DND-41 (cell line): ENCODE data around the gene OR1D5.

ENCODE experiments used
- ATAC-seq: fragments of 200-7000 bp; cut with Tn5 transposase; 3 replicates; pipeline ENCODE4 v1.9.1; 2021; ENCODE audit warnings: low read depth; ENCODE audit not compliant: insufficient read depth
- DNase-seq: peaks from one replicate; pipeline ENCODE4 v3.0.0-alpha.2; 2020
- H2AFZ ChIP-seq: 2 replicates; pipeline ENCODE4 v1.6.0; 2012; ENCODE audit warnings: low read depth, low read length
- H3K27ac ChIP-seq: 2 replicates; pipeline ENCODE4 v1.5.1; 2012; ENCODE audit warnings: low read length, inconsistent platforms
- H3K27me3 ChIP-seq: fragments of 200-600 bp; sonication (generic); 2 replicates; pipeline ENCODE4 v1.6.0; 2012; ENCODE audit warnings: low read length, mild to moderate bottlenecking, inconsistent platforms; ENCODE audit not compliant: insufficient read depth, poor library complexity
- H3K36me3 ChIP-seq: 2 replicates; pipeline ENCODE4 v1.5.1; 2012; ENCODE audit warnings: low read length, inconsistent platforms; ENCODE audit not compliant: insufficient read depth
- H3K4me1 ChIP-seq: 2 replicates; pipeline ENCODE4 v1.5.1; 2012; ENCODE audit warnings: mild to moderate bottlenecking, low read length; ENCODE audit not compliant: insufficient read depth
- H3K4me2 ChIP-seq: 2 replicates; pipeline ENCODE4 v1.6.0; 2012; ENCODE audit warnings: mild to moderate bottlenecking, moderate library complexity, low read length, inconsistent platforms; ENCODE audit not compliant: insufficient read depth
- H3K4me3 ChIP-seq, 2 experiments: fragments of 200-600 bp in 1 of 2; shearing (Covaris generic) in 1 of 2; 2 replicates each; pipeline ENCODE4 v1.5.1; 2012 to 2016; ENCODE audit warnings: inconsistent platforms in 2 of 2, low read length in 2 of 2, mild to moderate bottlenecking in 2 of 2, low read depth in 1 of 2, moderate library complexity in 1 of 2
- H3K79me2 ChIP-seq: 2 replicates; pipeline ENCODE4 v1.6.0; 2012; ENCODE audit warnings: low read length, inconsistent platforms; ENCODE audit not compliant: insufficient read depth
- H3K9ac ChIP-seq: 2 replicates; pipeline ENCODE4 v1.6.0; 2012; ENCODE audit warnings: low read depth, mild to moderate bottlenecking, inconsistent platforms, low read length, moderate library complexity
- H3K9me3 ChIP-seq: 2 replicates; pipeline ENCODE4 v1.5.1; 2012; ENCODE audit warnings: low read length, moderate library complexity, mild to moderate bottlenecking, inconsistent platforms; ENCODE audit not compliant: insufficient read depth, severe bottlenecking
- H4K20me1 ChIP-seq: 2 replicates; pipeline ENCODE4 v1.6.0; 2012; ENCODE audit warnings: low read length; ENCODE audit not compliant: insufficient read depth
- CTCF ChIP-seq: IDR thresholded peaks from 2 replicates; pipeline ENCODE4 v1.5.1; 2012; ENCODE audit warnings: borderline replicate concordance, low read length, moderate library complexity, mild to moderate bottlenecking; ENCODE audit not compliant: poor library complexity, severe bottlenecking; ENCODE audit errors: extremely low read depth
- EZH2 ChIP-seq: IDR thresholded peaks from 3 replicates; pipeline ENCODE4 v1.6.1; 2012; ENCODE audit warnings: borderline replicate concordance, low read depth, mild to moderate bottlenecking, moderate library complexity, low read length, inconsistent platforms; ENCODE audit not compliant: severe bottlenecking

OR1D5 gene

DNA sequence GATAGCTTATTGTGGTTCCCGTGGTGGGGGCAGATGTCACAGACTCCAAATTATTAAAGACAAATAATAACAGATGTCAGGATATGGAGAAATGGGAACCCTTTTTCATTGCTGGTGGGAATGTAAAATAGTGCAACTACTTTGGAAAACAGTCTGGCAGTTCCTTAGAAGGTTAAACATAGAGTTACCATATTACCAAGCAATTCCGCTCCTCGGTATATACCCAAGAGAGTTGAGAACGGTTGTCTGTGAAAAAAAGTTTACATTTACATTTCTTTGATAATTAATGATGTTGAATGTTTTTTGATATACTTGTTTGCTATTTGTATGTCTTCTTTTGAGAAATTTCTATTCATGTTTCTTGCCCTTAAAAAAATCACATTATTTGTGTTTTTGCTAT is 41.2 kb downstream of the OR1D5 start:
- Histone ChIP-seq H3K4me3 (no peak overlapping the region), H4K20me1 (no peaks in the 10 kb centered on the region), H3K27me3 (peaks cover 3% of the 10 kb centered on the region), H3K4me1 (no peaks in the 10 kb centered on the region), H3K27ac (no peak overlapping the region), H3K9me3 (no peaks in the 10 kb centered on the region), H3K9ac (no peak overlapping the region), H3K4me2 (no peak overlapping the region), H3K79me2 (no peaks in the 10 kb centered on the region), H3K36me3 (no peaks in the 10 kb centered on the region), H2AFZ (no peak overlapping the region)
- no peak for ATAC-seq
- DNase-seq, result no peak
- no peak for TF ChIP-seq EZH2
- no peak for TF ChIP-seq CTCF

DNA sequence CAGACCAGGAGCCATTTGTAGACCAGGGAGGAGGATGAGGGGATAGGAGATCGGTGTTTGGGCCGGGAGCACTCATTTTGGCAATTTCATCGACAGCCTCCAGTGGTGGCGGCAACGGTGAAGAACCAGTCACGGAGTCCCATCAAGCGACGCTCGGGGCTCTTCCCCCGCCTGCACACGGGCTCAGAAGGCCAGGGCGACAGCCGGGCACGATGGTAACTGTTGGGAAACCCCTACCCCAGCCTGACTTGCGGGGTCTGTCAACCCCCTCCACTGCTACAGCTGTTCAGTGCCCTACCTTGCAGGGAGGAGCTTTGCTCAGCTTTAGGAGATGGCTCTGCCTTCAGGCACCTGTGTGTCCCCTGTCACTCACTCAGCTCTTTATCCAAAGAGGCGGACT is 43.0 kb downstream of the OR1D5 start:
- no peak for DNase-seq
- Histone ChIP-seq H3K79me2 (no peaks in the 10 kb centered on the region), H3K9ac (no peak overlapping the region), H3K9me3 (no peaks in the 10 kb centered on the region), H3K27me3 (peaks cover 3% of the 10 kb centered on the region), H4K20me1 (no peaks in the 10 kb centered on the region), H3K27ac (no peak overlapping the region), H3K4me1 (no peaks in the 10 kb centered on the region), H2AFZ (no peak overlapping the region), H3K4me3 (no peak overlapping the region), H3K36me3 (no peaks in the 10 kb centered on the region), H3K4me2 (no peak overlapping the region)
- no peak for ATAC-seq
- TF ChIP-seq EZH2 (no peak), CTCF (no peak)

GRCh38 chr17:3019761-3020160 is 43.6 kb downstream of the OR1D5 start:
- Histone ChIP-seq H3K36me3 (no peaks in the 10 kb centered on the region), H3K27me3 (peaks cover 3% of the 10 kb centered on the region), H3K4me2 (no peak overlapping the region), H3K4me1 (no peaks in the 10 kb centered on the region), H4K20me1 (no peaks in the 10 kb centered on the region), H3K79me2 (no peaks in the 10 kb centered on the region), H3K9ac (no peak overlapping the region), H2AFZ (no peak overlapping the region), H3K27ac (no peak overlapping the region), H3K9me3 (no peaks in the 10 kb centered on the region), H3K4me3 (no peak overlapping the region)
- no peak for ATAC-seq
- no peak for TF ChIP-seq CTCF
- no peak for TF ChIP-seq EZH2
- DNase-seq, result no peak

GRCh38 chr17:3017936-3018335 is 45.5 kb downstream of the OR1D5 start:
- Histone ChIP-seq H3K36me3 (no peaks in the 10 kb centered on the region), H3K27me3 (peaks cover 3% of the 10 kb centered on the region), H4K20me1 (no peaks in the 10 kb centered on the region), H3K27ac (no peak overlapping the region), H3K9me3 (no peaks in the 10 kb centered on the region), H3K4me1 (no peaks in the 10 kb centered on the region), H3K4me3 (no peak overlapping the region), H3K79me2 (no peaks in the 10 kb centered on the region), H3K9ac (no peak overlapping the region), H2AFZ (no peak overlapping the region), H3K4me2 (no peak overlapping the region)
- no peak for DNase-seq
- TF ChIP-seq CTCF (no peak), EZH2 (no peak)
- no peak for ATAC-seq
